OCI-LY3 (cell line): Measurements from ENCODE around the gene TWIST2.

ENCODE experiments used
- EZH2phosphoT487 ChIP-seq: fragments of 200-600 bp; shearing (Covaris generic); IDR thresholded peaks from 2 replicates; pipeline ENCODE4 v1.6.1; 2018; ENCODE audit warnings: antibody characterized with exemption, mixed run types, low read depth
- TF ChIP-seq, protein P1 (sequence below): fragments of 200-600, 300-600 bp; sonication (generic); IDR thresholded peaks from 2 replicates; pipeline ENCODE4 v1.5.1; 2014; ENCODE audit warnings: antibody characterized with exemption, low read length, low read depth

DNA sequence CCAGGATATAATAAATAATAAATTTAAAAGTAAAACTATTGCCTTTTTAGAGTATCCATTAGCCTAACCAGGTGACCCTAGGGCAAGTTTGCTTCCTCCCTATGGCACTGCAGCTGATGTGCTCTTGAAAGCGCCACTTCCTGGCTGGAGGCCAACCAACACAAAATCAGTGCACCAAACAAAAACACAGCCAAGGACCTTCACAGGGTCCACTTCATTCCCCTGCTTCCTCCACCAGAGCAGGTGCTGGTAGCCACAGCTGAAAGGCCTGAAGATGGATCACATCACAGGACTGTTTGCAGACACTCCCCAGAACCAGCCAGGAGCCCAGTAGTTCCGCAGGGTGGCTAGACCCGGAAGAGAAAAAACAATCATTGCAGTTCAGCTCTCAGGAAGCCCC lies 108.8 kb downstream of the TWIST2 start:
- TF ChIP-seq, protein P1, sequence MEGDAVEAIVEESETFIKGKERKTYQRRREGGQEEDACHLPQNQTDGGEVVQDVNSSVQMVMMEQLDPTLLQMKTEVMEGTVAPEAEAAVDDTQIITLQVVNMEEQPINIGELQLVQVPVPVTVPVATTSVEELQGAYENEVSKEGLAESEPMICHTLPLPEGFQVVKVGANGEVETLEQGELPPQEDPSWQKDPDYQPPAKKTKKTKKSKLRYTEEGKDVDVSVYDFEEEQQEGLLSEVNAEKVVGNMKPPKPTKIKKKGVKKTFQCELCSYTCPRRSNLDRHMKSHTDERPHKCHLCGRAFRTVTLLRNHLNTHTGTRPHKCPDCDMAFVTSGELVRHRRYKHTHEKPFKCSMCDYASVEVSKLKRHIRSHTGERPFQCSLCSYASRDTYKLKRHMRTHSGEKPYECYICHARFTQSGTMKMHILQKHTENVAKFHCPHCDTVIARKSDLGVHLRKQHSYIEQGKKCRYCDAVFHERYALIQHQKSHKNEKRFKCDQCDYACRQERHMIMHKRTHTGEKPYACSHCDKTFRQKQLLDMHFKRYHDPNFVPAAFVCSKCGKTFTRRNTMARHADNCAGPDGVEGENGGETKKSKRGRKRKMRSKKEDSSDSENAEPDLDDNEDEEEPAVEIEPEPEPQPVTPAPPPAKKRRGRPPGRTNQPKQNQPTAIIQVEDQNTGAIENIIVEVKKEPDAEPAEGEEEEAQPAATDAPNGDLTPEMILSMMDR: no peak
- no peak for TF ChIP-seq EZH2phosphoT487
